Naive thymus-derived CD8-positive, alpha-beta T cell (primary cell): ENCODE data around the gene NPAS3. TPM values are rescaled to one million over a fixed set of nuclear protein-coding genes. Genes with fewer than 3 reads are reported as not detected.

Experiments used
- ATAC-seq, 2 donors: fragments of 150-1000 bp; cut with Tn5 transposase in 1 of 2; sonication (Bioruptor Pico), chemical (Tn5 transposase) in 1 of 2; 1 replicate in 1 of 2; 2 replicates in 1 of 2; pipeline ENCODE4 v1.10.0; 2021; ENCODE audit warnings: mild to moderate bottlenecking in 2 of 2, moderate library complexity in 2 of 2
- POLR2A ChIA-PET: fragments of 350-600 bp; sonication (Branson Sonifier 250); formaldehyde crosslinking; loops from one replicate; lab custom pipeline; 2021; ENCODE audit warnings: antibody characterized with exemption; lab: Charles Lee
- DNase-seq, 10 donors: peaks; one replicate each; pipeline versions ENCODE4 v3.0.0 to v3.0.0-alpha.2; 2020 to 2022
- H3K27ac Mint-ChIP-seq, 10 donors: one replicate each; pipeline ENCODE4 v1.8.0; 2020 to 2022; ENCODE audit warnings: mild to moderate bottlenecking in 10 of 10, mixed read lengths in 10 of 10, moderate library complexity in 4 of 10, inconsistent platforms in 1 of 10
- H3K27me3 Mint-ChIP-seq, 5 donors: one replicate each; pipeline ENCODE4 v1.8.0; 2021 to 2022; ENCODE audit warnings: mixed read lengths in 5 of 5
- H3K36me3 Mint-ChIP-seq, 3 donors: one replicate each; pipeline ENCODE4 v1.8.0; 2020 to 2022; ENCODE audit warnings: mixed read lengths in 3 of 3, mild to moderate bottlenecking in 2 of 3, inconsistent platforms in 1 of 3
- H3K4me1 Mint-ChIP-seq, 4 donors: one replicate each; pipeline ENCODE4 v1.8.0; 2021 to 2022; ENCODE audit warnings: mixed read lengths in 4 of 4
- H3K4me3 Mint-ChIP-seq, 10 donors: one replicate each; pipeline ENCODE4 v1.8.0; 2020 to 2022; ENCODE audit warnings: mild to moderate bottlenecking in 10 of 10, mixed read lengths in 10 of 10, moderate library complexity in 6 of 10, inconsistent platforms in 1 of 10
- H3K9me3 Mint-ChIP-seq, 9 donors: one replicate each; pipeline ENCODE4 v1.8.0; 2020 to 2022; ENCODE audit warnings: mixed read lengths in 9 of 9, mild to moderate bottlenecking in 3 of 9, inconsistent platforms in 1 of 9, moderate library complexity in 1 of 9
- polyA plus RNA-seq, 3 donors: library from polyadenylated mRNA; unstranded; fragments of 300-500 nt; fragmentation: Illumina TruSeq; gene quantifications; one replicate each; pipeline ENCODE4 v1.2.3, GENCODE V29; 2021
- total RNA-seq, 8 experiments: library from RNA in 2 of 8; stranded (reverse) in 2 of 8; gene quantifications; one replicate each; pipeline ENCODE4 v1.2.3 and lab custom pipeline; 2021 to 2026

NPAS3 gene
- total and polyA plus RNA-seq, 5 experiments from 2014 or later, result not detected

- Mint-ChIP-seq H3K4me3 (no peak overlapping the region), H3K36me3 (no peaks in the 10 kb centered on the region), H3K27me3 (peaks cover 0 to 9% (median 2%) of the 10 kb centered on the region in 5 donors), H3K4me1 (no peaks in the 10 kb centered on the region), H3K9me3 (peaks cover 2 to 42% (median 11%) of the 10 kb centered on the region in 9 donors), H3K27ac (no peak overlapping the region)
- DNase-seq (no peak), ATAC-seq (no peak)
- POLR2A ChIA-PET, result no interaction called here
These were observed 55.2 kb downstream of the NPAS3 start for GRCh38 chr14:32993921-32994320.

- H3K27me3 Mint-ChIP-seq, result peaks cover 0 to 9% (median 0%) of the 10 kb centered on the region in 5 donors
- H3K9me3 Mint-ChIP-seq, result peaks cover 2 to 35% (median 10%) of the 10 kb centered on the region in 9 donors
- H3K4me1 Mint-ChIP-seq, result no peaks in the 10 kb centered on the region
- POLR2A ChIA-PET, result no interaction called here
- no peak overlapping the region for H3K27ac Mint-ChIP-seq
- ATAC-seq (no peak), DNase-seq (no peak)
- H3K36me3 Mint-ChIP-seq, result no peaks in the 10 kb centered on the region
- no peak overlapping the region for H3K4me3 Mint-ChIP-seq
These were observed 57.7 kb downstream of the NPAS3 start for GRCh38 chr14:32996343-32996742.

- peaks cover 0 to 9% (median 0%) of the 10 kb centered on the region in 5 donors for H3K27me3 Mint-ChIP-seq
- POLR2A ChIA-PET, result no interaction called here
- H3K4me3 Mint-ChIP-seq, result no peak overlapping the region
- no peaks in the 10 kb centered on the region for H3K36me3 Mint-ChIP-seq
- no peaks in the 10 kb centered on the region for H3K4me1 Mint-ChIP-seq
- ATAC-seq (no peak), DNase-seq (no peak)
- no peak overlapping the region for H3K27ac Mint-ChIP-seq
- H3K9me3 Mint-ChIP-seq, result peaks cover 2 to 17% (median 10%) of the 10 kb centered on the region in 9 donors
These were observed 59.8 kb downstream of the NPAS3 start for GRCh38 chr14:32998433-32998832.

DNA sequence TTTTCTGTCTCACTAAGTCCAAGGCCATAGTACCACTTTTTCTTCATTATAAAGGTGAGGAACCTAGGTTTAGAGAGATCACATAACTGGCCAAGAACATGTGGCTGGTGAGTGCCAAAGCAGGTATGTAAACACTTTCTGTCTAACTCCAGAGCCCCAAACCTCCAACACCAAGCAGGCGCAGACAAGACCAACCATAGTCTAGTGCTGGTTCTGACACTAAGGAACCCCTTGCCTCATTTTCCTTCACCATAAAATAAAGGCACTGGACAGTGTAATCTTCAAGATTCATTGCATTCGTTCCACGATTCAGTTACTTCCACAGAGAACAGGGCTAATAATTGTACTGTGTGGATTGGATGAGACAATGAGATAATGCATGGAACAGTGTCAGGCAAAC lies 71.0 kb downstream of the NPAS3 start:
- no peak overlapping the region for H3K4me3 Mint-ChIP-seq
- H3K27me3 Mint-ChIP-seq, result peaks cover 0 to 3% (median 1%) of the 10 kb centered on the region in 5 donors
- POLR2A ChIA-PET, result no interaction called here
- no peaks in the 10 kb centered on the region for H3K9me3 Mint-ChIP-seq
- no peak overlapping the region for H3K27ac Mint-ChIP-seq
- no peaks in the 10 kb centered on the region for H3K36me3 Mint-ChIP-seq
- no peaks in the 10 kb centered on the region for H3K4me1 Mint-ChIP-seq
- ATAC-seq (no peak), DNase-seq (no peak)

- Mint-ChIP-seq H3K27me3 (peaks cover 0 to 10% (median 2%) of the 10 kb centered on the region in 5 donors), H3K9me3 (no peaks in the 10 kb centered on the region), H3K4me3 (no peak overlapping the region), H3K36me3 (no peaks in the 10 kb centered on the region), H3K4me1 (no peaks in the 10 kb centered on the region), H3K27ac (no peak overlapping the region)
- POLR2A ChIA-PET, result no interaction called here
- no peak for ATAC-seq
- no peak for DNase-seq
These were observed 71.8 kb downstream of the NPAS3 start for GRCh38 chr14:33010495-33010894.

DNA sequence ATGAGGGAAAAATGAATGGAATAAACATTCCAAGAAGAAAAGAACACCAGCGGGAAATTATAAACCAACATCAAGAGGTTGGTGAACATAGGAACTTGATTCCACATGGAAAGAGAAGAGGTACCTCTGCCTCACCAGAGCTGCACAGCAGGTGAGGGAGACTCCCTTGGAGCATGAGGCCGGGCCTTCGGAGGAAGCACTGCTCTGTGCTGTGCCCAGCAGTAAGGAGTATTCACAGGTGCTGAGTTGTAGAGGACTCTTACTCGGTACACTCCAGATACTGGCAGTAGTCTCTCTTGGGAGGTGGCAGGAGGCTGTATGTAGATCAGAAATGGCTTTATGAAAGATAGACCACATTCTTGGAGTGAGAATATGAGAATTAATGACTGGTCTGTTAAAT lies 76.0 kb downstream of the NPAS3 start:
- Mint-ChIP-seq H3K9me3 (peaks cover 0 to 3% (median 0%) of the 10 kb centered on the region in 9 donors), H3K36me3 (no peaks in the 10 kb centered on the region), H3K4me3 (no peak overlapping the region), H3K27ac (no peak overlapping the region), H3K27me3 (peaks cover 0 to 10% (median 0%) of the 10 kb centered on the region in 5 donors), H3K4me1 (no peaks in the 10 kb centered on the region)
- DNase-seq (no peak), ATAC-seq (no peak)
- POLR2A ChIA-PET, result no interaction called here

DNA sequence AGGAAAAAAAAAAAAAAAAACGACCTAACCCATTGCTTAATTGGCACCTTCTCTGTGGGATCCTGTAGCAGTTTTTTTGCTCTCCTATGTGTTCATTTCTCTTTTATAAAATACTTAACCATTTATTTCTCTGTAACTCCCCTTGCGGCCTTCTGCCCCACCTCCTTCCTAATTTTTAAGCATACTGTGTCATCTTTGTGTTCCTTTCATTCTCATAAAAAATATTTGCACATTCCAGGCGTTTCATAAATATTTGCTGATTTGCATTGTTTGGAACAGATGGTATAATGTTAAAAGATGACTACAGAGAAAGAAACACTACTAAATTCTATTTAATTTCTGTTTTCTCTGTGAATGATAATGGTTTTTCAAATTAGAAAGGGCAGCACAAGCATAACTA lies 77.9 kb downstream of the NPAS3 start:
- H3K27me3 Mint-ChIP-seq, result peaks cover 0 to 10% (median 0%) of the 10 kb centered on the region in 5 donors
- H3K9me3 Mint-ChIP-seq, result peaks cover 0 to 3% (median 0%) of the 10 kb centered on the region in 9 donors
- no peaks in the 10 kb centered on the region for H3K4me1 Mint-ChIP-seq
- no peak overlapping the region for H3K27ac Mint-ChIP-seq
- DNase-seq, result no peak
- POLR2A ChIA-PET, result no interaction called here
- H3K36me3 Mint-ChIP-seq, result no peaks in the 10 kb centered on the region
- no peak for ATAC-seq
- no peak overlapping the region for H3K4me3 Mint-ChIP-seq

DNA sequence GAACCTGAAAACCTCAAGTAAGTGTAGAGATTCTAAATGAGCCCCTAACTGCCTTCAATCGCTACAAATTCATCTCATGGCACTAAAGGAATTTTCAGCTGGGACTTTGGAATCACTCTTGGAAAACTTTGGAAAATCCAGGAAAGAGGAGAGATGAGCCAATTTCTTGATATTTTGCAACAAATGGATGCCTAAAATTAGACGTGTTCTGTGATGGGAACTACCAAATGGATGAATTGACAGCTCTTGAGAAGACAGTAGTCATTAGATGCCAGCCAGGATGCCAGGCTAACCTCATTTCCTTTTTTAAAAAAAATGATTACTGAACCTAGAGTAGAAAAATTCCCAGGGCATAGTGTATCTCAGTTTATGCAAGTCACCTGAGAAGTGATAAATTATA lies 78.3 kb downstream of the NPAS3 start:
- DNase-seq, result no peak
- Mint-ChIP-seq H3K36me3 (no peaks in the 10 kb centered on the region), H3K4me3 (no peak overlapping the region), H3K4me1 (no peaks in the 10 kb centered on the region), H3K9me3 (peaks cover 0 to 3% (median 0%) of the 10 kb centered on the region in 9 donors), H3K27ac (no peak overlapping the region), H3K27me3 (peaks cover 0 to 10% (median 0%) of the 10 kb centered on the region in 5 donors)
- POLR2A ChIA-PET, result no interaction called here
- no peak for ATAC-seq

DNA sequence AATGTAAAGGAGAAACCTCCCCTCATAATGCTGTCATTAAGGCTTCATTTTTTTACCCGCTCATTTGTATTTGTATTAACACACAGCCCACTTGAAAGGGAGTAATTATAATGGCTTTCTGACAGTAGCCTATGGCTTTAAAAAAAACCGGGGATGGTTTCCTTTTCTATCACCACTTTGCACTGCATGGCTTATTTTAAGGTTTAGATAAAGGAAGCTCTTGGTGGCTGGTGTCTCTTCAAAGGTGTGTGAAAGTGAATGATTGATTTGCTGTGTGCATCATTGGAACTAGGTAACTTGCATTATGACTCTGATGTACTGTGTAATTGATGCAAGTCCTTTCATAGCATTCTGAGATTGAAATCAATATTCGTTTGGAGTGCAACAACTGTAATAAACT lies 80.7 kb downstream of the NPAS3 start:
- ATAC-seq (no peak), DNase-seq (no peak)
- Mint-ChIP-seq H3K27me3 (peaks cover 0 to 10% (median 0%) of the 10 kb centered on the region in 5 donors), H3K36me3 (no peaks in the 10 kb centered on the region), H3K27ac (no peak overlapping the region), H3K4me1 (no peaks in the 10 kb centered on the region), H3K9me3 (peaks cover 0 to 3% (median 0%) of the 10 kb centered on the region in 9 donors), H3K4me3 (no peak overlapping the region)
- POLR2A ChIA-PET, result no interaction called here

GRCh38 chr14:33026850-33027430 lies 88.3 kb downstream of the NPAS3 start:
- no peaks in the 10 kb centered on the region for H3K4me1 Mint-ChIP-seq
- H3K36me3 Mint-ChIP-seq, result no peaks in the 10 kb centered on the region
- ATAC-seq, result no peak
- peaks cover 0 to 18% (median 2%) of the 10 kb centered on the region in 9 donors for H3K9me3 Mint-ChIP-seq
- no peak for DNase-seq
- no peak overlapping the region for H3K27ac Mint-ChIP-seq
- no peak overlapping the region for H3K4me3 Mint-ChIP-seq
- H3K27me3 Mint-ChIP-seq, result peaks cover 0 to 4% (median 0%) of the 10 kb centered on the region in 5 donors
- POLR2A ChIA-PET, result no interaction called here

GRCh38 chr14:33029511-33029910 lies 90.8 kb downstream of the NPAS3 start:
- ATAC-seq, result no peak
- Mint-ChIP-seq H3K27ac (no peak overlapping the region), H3K4me1 (no peaks in the 10 kb centered on the region), H3K9me3 (peaks cover 0 to 18% (median 3%) of the 10 kb centered on the region in 9 donors), H3K4me3 (no peak overlapping the region), H3K27me3 (peaks cover 0 to 5% (median 0%) of the 10 kb centered on the region in 5 donors), H3K36me3 (no peaks in the 10 kb centered on the region)
- POLR2A ChIA-PET, result no interaction called here
- DNase-seq, result no peak

DNA sequence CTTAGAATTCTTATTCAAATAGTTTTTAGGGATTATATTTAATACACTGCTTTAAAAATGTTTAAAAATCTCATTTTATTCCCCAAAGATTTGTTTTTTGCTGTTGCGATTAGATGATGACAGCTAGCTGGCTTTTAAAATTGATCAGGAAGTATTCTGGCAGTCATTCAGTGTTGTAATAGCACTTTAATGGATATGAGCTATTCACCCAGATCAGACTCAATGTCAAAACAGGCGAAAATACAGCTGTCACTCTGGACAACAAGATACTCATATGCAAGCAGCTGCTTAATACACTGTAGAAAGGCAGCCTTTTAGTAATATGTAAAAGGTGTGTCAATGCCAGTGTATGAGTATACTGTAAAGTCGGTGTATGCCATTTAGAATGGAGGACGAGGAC lies 91.7 kb downstream of the NPAS3 start:
- H3K27ac Mint-ChIP-seq, result no peak overlapping the region
- H3K36me3 Mint-ChIP-seq, result no peaks in the 10 kb centered on the region
- POLR2A ChIA-PET, result no interaction called here
- H3K4me3 Mint-ChIP-seq, result no peak overlapping the region
- ATAC-seq (no peak), DNase-seq (no peak)
- H3K4me1 Mint-ChIP-seq, result no peaks in the 10 kb centered on the region
- peaks cover 0 to 16% (median 3%) of the 10 kb centered on the region in 9 donors for H3K9me3 Mint-ChIP-seq
- peaks cover 0 to 5% (median 0%) of the 10 kb centered on the region in 5 donors for H3K27me3 Mint-ChIP-seq

- Mint-ChIP-seq H3K27ac (no peak overlapping the region), H3K9me3 (peaks cover 0 to 10% (median 0%) of the 10 kb centered on the region in 9 donors), H3K4me3 (no peak overlapping the region), H3K4me1 (no peaks in the 10 kb centered on the region), H3K36me3 (no peaks in the 10 kb centered on the region), H3K27me3 (peaks cover 0 to 2% (median 0%) of the 10 kb centered on the region in 5 donors)
- no peak for DNase-seq
- ATAC-seq, result no peak
- POLR2A ChIA-PET, result no interaction called here
These were observed 96.9 kb downstream of the NPAS3 start for GRCh38 chr14:33035416-33036194.
